ENCODE measurements around the gene SLC13A5.
"Not testable (repeated sequence)": the region's sequence is repeated elsewhere in the genome, so short reads cannot be mapped to it uniquely, and the experiment has no call there.

Gene SLC13A5

GRCh38 chr17:6671431-6671830 lies 41.7 kb downstream of the SLC13A5 start:
- in situ Hi-C loops (cut with MboI; ENCODE audit: low sequenced_read_pairs) = loop anchor here (25.0 kb wide), 1 partner anchor 491 kb away; no protein-coding TSS in a partner anchor
- no peaks in the 10 kb centered on the region for H3K9me3 ChIP-seq
- H3K27me3 ChIP-seq (ENCODE audit: low read depth) = no peaks in the 10 kb centered on the region
- H3K4me3 ChIP-seq = no peak overlapping the region
- H3K4me1 ChIP-seq = no peaks in the 10 kb centered on the region
- no peaks in the 10 kb centered on the region for H3K36me3 ChIP-seq (replicated peaks)
- no peak for DNase-seq (ENCODE audit: low spot score in 2 of 2)

GRCh38 chr17:6670999-6671398 lies 42.2 kb downstream of the SLC13A5 start:
- Histone ChIP-seq H3K9me3 (no peaks in the 10 kb centered on the region), H3K27me3 (ENCODE audit: low read depth) (no peaks in the 10 kb centered on the region), H3K4me3 (no peak overlapping the region), H3K36me3 (replicated peaks) (no peaks in the 10 kb centered on the region), H3K4me1 (no peaks in the 10 kb centered on the region)
- in situ Hi-C loops (cut with MboI; ENCODE audit: low sequenced_read_pairs) = loop anchor here (25.0 kb wide), 1 partner anchor 491 kb away; no protein-coding TSS in a partner anchor
- DNase-seq (ENCODE audit: low spot score in 2 of 2) = no peak

DNA sequence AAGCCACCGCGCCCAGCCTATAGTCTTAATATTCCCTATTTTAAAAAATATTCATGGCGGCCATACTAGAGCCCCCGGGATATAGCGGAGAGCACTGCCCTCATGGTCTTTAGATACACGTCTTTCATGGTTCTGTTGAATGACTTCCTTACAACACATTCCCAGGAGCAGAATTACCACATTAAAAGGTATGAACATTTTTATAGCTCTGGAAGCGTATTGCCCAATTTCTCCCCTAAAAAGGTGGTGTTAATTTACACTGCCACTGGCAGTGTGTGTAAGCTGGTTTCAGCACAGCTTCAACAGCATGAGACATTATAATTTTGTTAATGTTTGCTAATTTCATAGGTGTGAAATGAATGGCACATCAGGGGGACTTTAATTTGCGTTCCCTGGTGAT lies 42.6 kb downstream of the SLC13A5 start:
- Histone ChIP-seq H3K4me1 (no peaks in the 10 kb centered on the region), H3K9me3 (no peaks in the 10 kb centered on the region), H3K4me3 (no peak overlapping the region), H3K36me3 (replicated peaks) (no peaks in the 10 kb centered on the region), H3K27me3 (ENCODE audit: low read depth) (no peaks in the 10 kb centered on the region)
- in situ Hi-C loops (cut with MboI; ENCODE audit: low sequenced_read_pairs) = loop anchor here (25.0 kb wide), 1 partner anchor 492 kb away; no protein-coding TSS in a partner anchor
- no peak for DNase-seq (ENCODE audit: low spot score in 2 of 2)

- no peak for DNase-seq (ENCODE audit: low spot score in 2 of 2)
- no peaks in the 10 kb centered on the region for H3K4me1 ChIP-seq
- H3K36me3 ChIP-seq (replicated peaks) = no peaks in the 10 kb centered on the region
- H3K27me3 ChIP-seq (ENCODE audit: low read depth) = no peaks in the 10 kb centered on the region
- no peak overlapping the region for H3K4me3 ChIP-seq
- H3K9me3 ChIP-seq = no peaks in the 10 kb centered on the region
- in situ Hi-C loops (cut with MboI; ENCODE audit: low sequenced_read_pairs) = loop anchor here (10.0 to 25.0 kb wide), 2 partner anchors 335 to 493 kb away; no protein-coding TSS in a partner anchor
Observed at GRCh38 chr17:6669479-6670212, 43.5 kb downstream of the SLC13A5 start.

GRCh38 chr17:6668727-6669425 lies 44.3 kb downstream of the SLC13A5 start:
- H3K9me3 ChIP-seq = no peaks in the 10 kb centered on the region
- no peaks in the 10 kb centered on the region for H3K27me3 ChIP-seq (ENCODE audit: low read depth)
- no peaks in the 10 kb centered on the region for H3K4me1 ChIP-seq
- H3K4me3 ChIP-seq = no peak overlapping the region
- H3K36me3 ChIP-seq (replicated peaks) = no peaks in the 10 kb centered on the region
- in situ Hi-C loops (cut with MboI; ENCODE audit: low sequenced_read_pairs) = loop anchor here (10.0 to 25.0 kb wide), 2 partner anchors 336 to 493 kb away; no protein-coding TSS in a partner anchor
- no peak for DNase-seq (ENCODE audit: low spot score in 2 of 2)

DNA sequence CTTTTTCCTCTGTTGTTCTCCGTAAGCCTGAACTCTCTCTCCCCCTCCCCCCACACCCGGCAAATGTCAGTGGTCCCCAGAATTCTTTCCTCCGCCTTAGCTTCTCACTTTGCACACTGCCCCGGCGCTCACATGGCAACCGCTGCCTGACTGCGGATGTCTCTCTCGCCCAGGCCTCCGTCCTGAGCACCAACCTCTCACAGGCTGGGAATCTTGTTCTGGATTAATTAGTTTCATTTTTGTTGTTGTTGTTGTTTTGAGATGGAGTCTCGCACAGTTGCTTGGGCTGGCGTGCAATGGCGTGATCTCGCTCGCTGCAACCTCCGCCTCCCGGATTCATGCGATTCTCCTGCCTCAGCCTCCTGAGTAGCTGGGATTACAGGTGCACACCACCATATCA lies 45.0 kb downstream of the SLC13A5 start:
- H3K27me3 ChIP-seq (ENCODE audit: low read depth) = no peaks in the 10 kb centered on the region
- no peaks in the 10 kb centered on the region for H3K36me3 ChIP-seq (replicated peaks)
- H3K4me3 ChIP-seq = no peak overlapping the region
- H3K9me3 ChIP-seq = no peaks in the 10 kb centered on the region
- in situ Hi-C loops (cut with MboI; ENCODE audit: low sequenced_read_pairs) = loop anchor here (10.0 to 25.0 kb wide), 2 partner anchors 337 to 494 kb away; no protein-coding TSS in a partner anchor
- H3K4me1 ChIP-seq = no peaks in the 10 kb centered on the region
- DNase-seq (ENCODE audit: low spot score in 2 of 2) = no peak

DNA sequence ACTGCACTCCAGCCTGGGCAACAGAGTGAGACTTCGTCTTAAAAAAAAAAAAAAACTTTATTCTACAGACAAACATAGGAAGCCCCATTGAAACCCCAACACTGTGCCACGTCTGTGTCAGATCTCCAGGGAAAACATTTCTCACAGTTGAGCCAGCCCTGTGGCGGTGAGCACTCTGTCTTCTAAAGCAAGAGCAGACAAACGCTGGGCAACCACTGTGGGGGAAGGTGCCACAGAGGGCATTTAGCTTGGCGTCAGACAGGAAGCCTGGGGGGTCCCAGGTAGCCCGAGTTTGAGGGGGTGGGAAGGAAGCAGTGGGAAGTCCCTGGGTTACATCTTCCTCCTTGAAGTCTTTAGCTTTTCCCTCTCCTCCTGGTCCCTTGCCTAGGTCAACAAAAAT lies 45.7 kb downstream of the SLC13A5 start:
- H3K36me3 ChIP-seq (replicated peaks) = no peaks in the 10 kb centered on the region
- peaks cover 3% of the 10 kb centered on the region; the same call in 1 of the 2 replicates for H3K27me3 ChIP-seq (ENCODE audit: low read depth)
- H3K4me3 ChIP-seq = no peak overlapping the region
- H3K4me1 ChIP-seq = no peaks in the 10 kb centered on the region
- DNase-seq (ENCODE audit: low spot score in 2 of 2) = no peak
- H3K9me3 ChIP-seq = no peaks in the 10 kb centered on the region
- in situ Hi-C loops (cut with MboI; ENCODE audit: low sequenced_read_pairs) = loop anchor here (10.0 to 25.0 kb wide), 2 partner anchors 337 to 495 kb away; no protein-coding TSS in a partner anchor

GRCh38 chr17:6666557-6666956 lies 46.6 kb downstream of the SLC13A5 start:
- no peaks in the 10 kb centered on the region for H3K9me3 ChIP-seq
- DNase-seq (ENCODE audit: low spot score in 2 of 2) = no peak
- H3K4me3 ChIP-seq = no peak overlapping the region
- no peaks in the 10 kb centered on the region for H3K4me1 ChIP-seq
- no peaks in the 10 kb centered on the region for H3K36me3 ChIP-seq (replicated peaks)
- in situ Hi-C loops (cut with MboI; ENCODE audit: low sequenced_read_pairs) = loop anchor here (10.0 to 25.0 kb wide), 2 partner anchors 338 to 496 kb away; no protein-coding TSS in a partner anchor
- peaks cover 6% of the 10 kb centered on the region for H3K27me3 ChIP-seq (ENCODE audit: low read depth)

DNA sequence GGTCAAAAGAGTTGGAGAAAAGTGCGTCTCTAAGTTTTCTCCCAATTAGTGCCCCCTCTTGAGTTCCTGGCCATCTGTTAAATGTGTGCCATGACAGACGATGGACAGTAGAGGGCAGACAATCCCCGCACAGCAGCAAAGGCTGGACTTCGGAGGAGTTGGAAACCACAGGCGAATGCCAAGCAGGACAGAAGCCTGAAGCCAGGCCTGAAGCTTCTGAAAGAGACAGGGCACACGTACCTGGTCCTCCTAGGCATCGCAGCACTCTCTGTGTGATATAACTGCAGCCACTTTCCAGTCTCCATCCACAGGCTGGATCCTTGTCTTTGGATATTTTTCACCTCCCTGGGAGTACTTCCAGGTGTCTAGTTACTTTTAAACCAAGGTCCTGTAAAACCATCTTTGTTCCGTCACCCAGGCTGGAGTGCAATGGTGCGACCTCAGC lies 47.1 kb downstream of the SLC13A5 start:
- Histone ChIP-seq H3K27me3 (ENCODE audit: low read depth) (peaks cover 11% of the 10 kb centered on the region), H3K9me3 (no peaks in the 10 kb centered on the region), H3K4me3 (no peak overlapping the region), H3K36me3 (replicated peaks) (no peaks in the 10 kb centered on the region), H3K4me1 (no peaks in the 10 kb centered on the region)
- in situ Hi-C loops (cut with MboI; ENCODE audit: low sequenced_read_pairs) = loop anchor here (10.0 to 25.0 kb wide), 2 partner anchors 339 to 496 kb away; no protein-coding TSS in a partner anchor
- DNase-seq (ENCODE audit: low spot score in 2 of 2) = peak; percentile 66 to 79

- H3K4me3 ChIP-seq; H3K36me3 ChIP-seq (replicated peaks); H3K4me1 ChIP-seq; H3K9me3 ChIP-seq; DNase-seq (ENCODE audit: low spot score in 2 of 2): not testable (repeated sequence)
- peaks cover 22% of the 10 kb centered on the region for H3K27me3 ChIP-seq (ENCODE audit: low read depth)
- in situ Hi-C loops (cut with MboI; ENCODE audit: low sequenced_read_pairs) = loop anchor here (10.0 to 25.0 kb wide), 2 partner anchors 342 to 499 kb away; no protein-coding TSS in a partner anchor
Observed at GRCh38 chr17:6663200-6663599, 50.0 kb downstream of the SLC13A5 start.

DNA sequence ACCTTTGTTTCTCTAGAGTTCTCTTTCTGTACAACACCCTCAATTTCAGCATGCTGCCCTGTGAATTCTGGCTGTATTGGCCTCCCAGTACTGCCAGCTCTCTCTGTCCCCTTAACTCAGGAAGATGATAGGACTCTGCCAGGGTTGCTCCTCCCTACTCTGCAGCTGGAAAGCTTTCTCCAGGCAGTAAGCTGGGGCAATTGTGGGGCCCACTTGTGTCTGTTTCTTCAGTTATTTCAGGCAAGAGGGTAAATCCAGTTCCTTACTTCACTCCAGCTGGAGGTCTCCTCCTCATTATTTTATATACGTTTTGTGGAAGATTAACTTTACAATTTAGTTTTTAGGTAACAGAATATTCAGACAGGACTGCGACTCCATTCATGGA lies 51.7 kb downstream of the SLC13A5 start:
- H3K27me3 ChIP-seq (ENCODE audit: low read depth) = peaks cover 22% of the 10 kb centered on the region
- in situ Hi-C loops (cut with MboI; ENCODE audit: low sequenced_read_pairs) = loop anchor here (10.0 to 25.0 kb wide), 2 partner anchors 343 to 501 kb away; no protein-coding TSS in a partner anchor
- H3K4me3 ChIP-seq = no peak overlapping the region
- no peaks in the 10 kb centered on the region for H3K36me3 ChIP-seq (replicated peaks)
- no peak for DNase-seq (ENCODE audit: low spot score in 2 of 2)
- no peaks in the 10 kb centered on the region for H3K9me3 ChIP-seq
- H3K4me1 ChIP-seq = no peaks in the 10 kb centered on the region

GRCh38 chr17:6660805-6661463 lies 52.2 kb downstream of the SLC13A5 start:
- DNase-seq (ENCODE audit: low spot score in 2 of 2) = no peak
- Histone ChIP-seq H3K9me3 (no peaks in the 10 kb centered on the region), H3K4me3 (no peak overlapping the region), H3K36me3 (replicated peaks) (no peaks in the 10 kb centered on the region), H3K4me1 (no peaks in the 10 kb centered on the region), H3K27me3 (ENCODE audit: low read depth) (peaks cover 22% of the 10 kb centered on the region)
- in situ Hi-C loops (cut with MboI; ENCODE audit: low sequenced_read_pairs) = loop anchor here (10.0 to 25.0 kb wide), 2 partner anchors 344 to 501 kb away; no protein-coding TSS in a partner anchor

- in situ Hi-C loops (cut with MboI; ENCODE audit: low sequenced_read_pairs) = loop anchor here (10.0 to 25.0 kb wide), 2 partner anchors 345 to 502 kb away; no protein-coding TSS in a partner anchor
- DNase-seq (ENCODE audit: low spot score in 2 of 2) = no peak
- H3K4me3 ChIP-seq = no peak overlapping the region
- H3K36me3 ChIP-seq (replicated peaks) = no peaks in the 10 kb centered on the region
- no peaks in the 10 kb centered on the region for H3K9me3 ChIP-seq
- peaks cover 22% of the 10 kb centered on the region for H3K27me3 ChIP-seq (ENCODE audit: low read depth)
- no peaks in the 10 kb centered on the region for H3K4me1 ChIP-seq
Observed at GRCh38 chr17:6660101-6660500, 53.1 kb downstream of the SLC13A5 start.

All from HAP-1 (cell line).